HG03558 (cell line): ENCODE results near the gene PPA1.
"Not testable (repeated sequence)": the region's sequence is repeated elsewhere in the genome, so short reads cannot be mapped to it uniquely, and the experiment has no call there.

ENCODE experiments used
- ATAC-seq: cut with Tn5 transposase; IDR thresholded peaks from one replicate; pipeline ENCODE4 v1.9.1; 2021; ENCODE audit warnings: moderate number of reproducible peaks; ENCODE audit not compliant: unreplicated experiment; ENCODE audit errors: extremely low read depth

Gene PPA1

GRCh38 chr10:70233109-70233938, at the start of gene PPA1:
TSS of gene PPA1 (minus strand) at chr10:70233429. CDS start at chr10:70233327, 102 bp downstream.
- ATAC-seq = peak; percentile 62

DNA sequence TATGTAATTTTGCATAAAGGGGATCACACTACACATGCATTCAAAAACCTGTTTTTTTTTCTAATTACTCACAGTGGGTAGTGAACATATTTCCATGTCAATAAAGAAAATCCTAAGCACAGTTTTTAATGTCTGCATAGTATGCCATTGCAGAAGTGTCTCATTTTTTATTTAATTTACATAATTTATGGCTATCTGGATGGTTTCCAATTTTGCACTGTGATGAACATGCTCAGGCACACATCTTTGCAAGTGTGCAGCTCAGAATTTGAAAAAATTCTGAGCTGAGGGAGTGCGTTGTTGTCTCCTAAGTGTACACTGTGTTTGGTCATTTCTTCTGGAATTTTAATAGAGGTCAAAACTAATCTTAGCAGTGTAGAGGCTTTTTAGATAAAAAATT, 48.4 kb upstream of the PPA1 start:
- no peak for ATAC-seq

GRCh38 chr10:70280099-70280498, 46.9 kb upstream of the PPA1 start:
- no peak for ATAC-seq

- ATAC-seq = no peak
Measured at GRCh38 chr10:70277396-70278030, 44.3 kb upstream of the PPA1 start.

DNA sequence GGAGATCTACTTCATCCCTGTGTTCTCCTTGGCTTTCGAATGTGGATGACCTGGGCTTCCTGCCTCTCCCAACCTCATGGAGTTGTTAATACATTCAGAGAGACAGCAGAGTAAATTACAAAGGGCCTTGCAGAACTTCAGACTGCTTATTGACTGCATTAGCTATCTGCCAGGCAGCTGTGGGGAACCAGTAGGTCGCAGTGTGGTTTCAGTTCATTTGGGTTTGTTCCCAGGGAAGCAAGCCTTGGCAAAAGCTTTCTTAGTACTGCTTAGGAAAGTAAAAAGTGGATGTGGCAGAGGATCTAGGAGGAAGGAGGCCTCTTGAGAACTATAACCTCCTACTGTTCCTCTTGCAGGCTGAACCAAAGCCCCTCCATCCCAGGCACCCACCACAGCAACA, 41.4 kb upstream of the PPA1 start:
- ATAC-seq = no peak

DNA sequence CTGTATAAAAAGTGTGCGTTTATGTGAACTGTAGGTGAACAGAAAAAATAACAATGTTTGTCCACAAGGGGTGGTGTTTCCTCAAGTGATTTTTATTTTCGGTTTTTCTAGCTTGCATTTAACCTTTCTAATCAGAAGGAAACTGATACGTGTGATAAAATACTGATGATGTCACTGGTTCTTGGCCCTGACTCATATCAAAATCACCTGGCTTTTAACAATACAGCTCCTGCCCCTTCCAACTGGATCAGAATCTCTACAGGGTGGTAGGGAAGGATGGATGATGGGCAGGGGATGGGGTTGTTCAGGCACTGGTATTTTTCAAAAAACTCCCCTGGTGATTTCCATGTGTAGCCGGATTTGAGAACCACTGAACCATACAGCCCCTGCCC, 39.7 kb upstream of the PPA1 start:
- ATAC-seq = peak; percentile 78

GRCh38 chr10:70271996-70272924, 39.0 kb upstream of the PPA1 start:
- ATAC-seq = no peak

DNA sequence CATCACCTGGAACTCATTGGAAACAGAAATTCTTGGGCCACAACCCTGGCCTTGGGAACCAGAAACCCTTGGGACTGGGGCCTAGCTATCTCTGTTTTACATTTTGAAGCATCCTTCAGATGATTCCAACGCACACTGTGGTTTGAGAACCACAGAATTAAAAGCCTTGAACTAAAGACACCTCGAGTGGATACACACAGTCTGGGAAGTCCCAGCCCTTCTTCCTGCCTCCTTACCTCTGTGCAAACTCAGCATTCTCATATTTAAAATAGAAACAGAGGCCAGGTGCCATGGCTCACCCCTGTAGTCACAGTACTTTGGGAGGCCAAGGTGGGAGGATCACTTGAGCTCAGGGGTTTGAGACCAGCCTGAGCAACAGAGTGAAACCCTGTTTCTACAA, 37.7 kb upstream of the PPA1 start:
- ATAC-seq = no peak

GRCh38 chr10:70269741-70270140, 36.5 kb upstream of the PPA1 start:
- ATAC-seq = no peak

DNA sequence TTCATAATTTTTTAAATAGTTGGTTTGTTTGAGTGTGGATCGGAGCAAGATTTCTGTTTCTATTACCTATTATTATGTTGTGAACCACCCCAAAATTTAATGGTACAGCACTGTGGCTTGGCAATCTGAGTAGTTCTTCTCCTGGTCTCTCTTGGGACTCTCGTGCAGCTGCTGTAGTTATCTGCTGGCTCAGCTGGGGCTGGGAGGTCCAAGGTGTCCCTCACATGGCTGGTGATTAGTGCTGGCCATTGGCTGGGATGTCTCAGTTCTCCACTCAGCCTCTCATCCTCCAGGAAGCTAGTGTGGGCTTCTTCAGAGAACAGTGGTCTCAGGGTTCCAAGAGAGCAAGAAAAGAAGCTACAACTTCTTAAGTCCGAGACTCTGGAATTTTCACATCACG, 35.1 kb upstream of the PPA1 start:
- ATAC-seq = no peak

GRCh38 chr10:70267161-70267933, 34.1 kb upstream of the PPA1 start:
- ATAC-seq = no peak

GRCh38 chr10:70266701-70267100, 33.5 kb upstream of the PPA1 start:
- no peak for ATAC-seq

- no peak for ATAC-seq
Measured at GRCh38 chr10:70266056-70266455, 32.8 kb upstream of the PPA1 start.

GRCh38 chr10:70265032-70265689, 31.9 kb upstream of the PPA1 start:
- ATAC-seq = no peak

- ATAC-seq = no peak
Measured at GRCh38 chr10:70260734-70261133, 27.5 kb upstream of the PPA1 start.

GRCh38 chr10:70260259-70260658, 27.0 kb upstream of the PPA1 start:
- ATAC-seq = no peak

DNA sequence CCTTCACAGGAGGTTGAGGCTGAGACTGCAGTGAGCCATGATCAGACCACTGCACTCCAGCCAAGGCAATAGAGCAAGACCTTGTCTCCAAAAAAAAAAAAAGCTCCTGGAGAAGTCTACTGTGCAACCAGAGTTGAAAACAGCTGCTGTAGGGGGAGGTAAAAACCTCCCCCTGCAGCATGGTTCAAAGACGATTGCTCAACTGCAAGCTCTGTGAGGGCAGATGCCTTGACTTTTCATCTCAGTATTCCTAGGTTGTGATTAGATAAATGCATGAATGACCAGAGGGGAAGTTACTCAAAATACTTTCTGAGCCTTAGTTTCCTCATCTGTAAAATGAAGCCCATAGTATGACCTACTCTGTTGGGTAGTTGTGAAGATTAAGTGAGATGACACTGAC, 25.0 kb upstream of the PPA1 start:
- ATAC-seq = no peak

GRCh38 chr10:70257816-70258215, 24.6 kb upstream of the PPA1 start:
- not testable (repeated sequence) for ATAC-seq

DNA sequence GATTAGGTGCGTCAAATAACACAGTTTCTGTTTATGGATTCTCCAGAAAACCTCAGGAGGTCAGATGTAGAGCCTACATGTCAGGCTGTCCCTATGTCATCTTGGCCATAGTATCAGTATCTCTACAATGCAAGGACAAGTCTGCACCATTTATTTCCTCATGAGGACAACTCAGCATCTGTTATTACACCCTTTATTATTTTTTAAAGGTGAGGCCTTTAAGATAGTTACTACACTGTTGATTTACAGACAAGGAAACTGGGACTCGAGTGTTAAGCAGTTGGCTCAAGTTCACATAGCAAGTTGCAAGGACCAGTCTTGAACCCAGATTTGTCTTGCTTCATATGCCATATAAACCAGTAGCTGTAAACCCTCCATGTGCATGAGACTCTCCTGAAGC, 23.2 kb upstream of the PPA1 start:
- no peak for ATAC-seq
